ENCODE data around the gene KCNA1.

Gene KCNA1

DNA sequence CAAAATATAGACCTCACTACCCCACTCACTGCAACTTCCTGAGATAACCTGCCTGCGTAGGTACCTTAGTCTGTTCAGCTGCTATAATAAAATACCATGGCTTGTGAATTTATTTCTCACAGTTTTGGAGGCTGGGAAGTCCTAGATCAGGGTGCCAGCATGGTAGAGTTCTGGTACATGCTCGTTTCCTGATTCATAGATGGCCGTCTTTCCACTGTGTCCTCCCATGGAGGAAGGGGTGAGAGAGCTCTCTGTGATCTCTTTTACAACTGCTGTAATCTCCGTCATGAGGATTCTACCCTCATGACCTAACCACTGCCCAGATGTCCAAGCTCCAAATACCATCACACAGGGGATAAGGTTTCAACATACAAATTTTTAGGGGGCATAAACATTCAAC is 49.7 kb downstream of the KCNA1 start:
- DNase-seq (ENCODE audit: low spot score), result no peak
- no peaks in the 10 kb centered on the region for H3K4me1 Mint-ChIP-seq (ENCODE audit: low read depth)
- H3K27me3 Mint-ChIP-seq (ENCODE audit: low read depth), result peaks cover 9% of the 10 kb centered on the region
- no peaks in the 10 kb centered on the region for H3K9me3 Mint-ChIP-seq
- H3K36me3 Mint-ChIP-seq (ENCODE audit: low read depth), result no peaks in the 10 kb centered on the region
- H3K4me3 Mint-ChIP-seq, result no peak overlapping the region
- no peak overlapping the region for H3K27ac Mint-ChIP-seq

DNA sequence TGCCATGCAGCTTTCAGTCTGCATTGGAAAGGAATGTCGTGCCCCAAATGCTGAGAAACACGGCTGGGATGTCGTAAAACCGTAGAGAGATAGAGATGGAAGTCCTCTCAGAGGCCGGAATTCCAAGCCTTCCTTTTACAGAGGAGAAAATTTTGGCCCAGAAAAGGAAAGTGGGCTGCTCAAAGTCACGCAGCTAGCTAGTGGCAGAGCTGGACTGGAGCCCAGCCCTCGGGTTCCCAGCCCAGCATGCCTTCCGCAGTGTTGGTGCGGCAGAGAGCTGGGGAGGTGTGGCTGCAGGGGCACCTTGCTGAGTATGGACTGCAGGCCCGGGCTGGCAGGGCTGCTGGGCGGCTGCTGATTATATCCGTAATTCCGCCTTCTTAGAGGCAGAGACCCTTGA is 50.3 kb downstream of the KCNA1 start:
- DNase-seq (ENCODE audit: low spot score), result no peak
- Mint-ChIP-seq H3K27ac (no peak overlapping the region), H3K27me3 (ENCODE audit: low read depth) (peaks cover 12% of the 10 kb centered on the region), H3K4me1 (ENCODE audit: low read depth) (no peaks in the 10 kb centered on the region), H3K9me3 (no peaks in the 10 kb centered on the region), H3K4me3 (no peak overlapping the region), H3K36me3 (ENCODE audit: low read depth) (no peaks in the 10 kb centered on the region)

DNA sequence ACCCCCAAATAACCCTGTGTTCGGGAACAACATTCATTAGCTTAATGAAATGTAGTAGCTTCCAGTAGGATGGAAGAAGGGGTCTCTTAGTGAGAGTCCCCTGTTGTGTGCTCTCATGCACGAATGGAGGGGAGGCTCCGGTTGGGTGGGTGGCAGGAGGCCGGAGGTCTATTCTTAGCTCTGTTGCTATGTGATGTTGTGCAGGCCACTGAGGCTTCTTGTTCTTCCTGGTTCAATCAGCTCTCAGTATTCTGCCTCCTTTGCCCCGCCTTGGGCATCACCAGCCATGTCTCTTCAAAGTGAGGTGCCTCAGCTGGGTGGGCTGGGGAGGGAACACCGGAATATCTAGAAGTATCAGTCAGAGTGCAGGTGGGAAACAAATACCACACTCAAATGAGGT is 50.8 kb downstream of the KCNA1 start:
- Mint-ChIP-seq H3K4me1 (ENCODE audit: low read depth) (no peaks in the 10 kb centered on the region), H3K27me3 (ENCODE audit: low read depth) (peaks cover 11% of the 10 kb centered on the region), H3K9me3 (no peaks in the 10 kb centered on the region), H3K27ac (no peak overlapping the region), H3K4me3 (no peak overlapping the region), H3K36me3 (ENCODE audit: low read depth) (no peaks in the 10 kb centered on the region)
- DNase-seq (ENCODE audit: low spot score), result no peak

DNA sequence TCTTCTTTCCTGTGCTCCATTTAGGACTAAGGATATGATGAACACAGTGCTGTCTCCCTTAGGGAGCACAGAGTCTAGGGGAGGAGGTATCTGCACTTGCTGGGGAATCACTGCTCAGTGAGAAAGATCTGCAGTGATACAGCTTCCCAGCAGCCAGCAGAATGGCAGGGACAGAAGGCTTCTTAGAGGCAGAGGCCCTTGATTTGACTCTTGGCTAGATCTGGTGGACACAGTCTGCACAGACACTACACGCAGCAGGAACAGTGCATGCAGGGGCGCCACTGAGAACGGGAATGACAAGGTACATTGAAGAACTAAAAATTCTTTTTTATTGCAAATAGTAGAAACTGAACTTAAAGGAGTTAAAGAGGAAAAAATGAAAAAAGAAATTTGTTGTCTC is 51.6 kb downstream of the KCNA1 start:
- Mint-ChIP-seq H3K27ac (no peak overlapping the region), H3K9me3 (no peaks in the 10 kb centered on the region), H3K4me3 (no peak overlapping the region), H3K4me1 (ENCODE audit: low read depth) (no peaks in the 10 kb centered on the region), H3K36me3 (ENCODE audit: low read depth) (no peaks in the 10 kb centered on the region), H3K27me3 (ENCODE audit: low read depth) (peaks cover 11% of the 10 kb centered on the region)
- no peak for DNase-seq (ENCODE audit: low spot score)

DNA sequence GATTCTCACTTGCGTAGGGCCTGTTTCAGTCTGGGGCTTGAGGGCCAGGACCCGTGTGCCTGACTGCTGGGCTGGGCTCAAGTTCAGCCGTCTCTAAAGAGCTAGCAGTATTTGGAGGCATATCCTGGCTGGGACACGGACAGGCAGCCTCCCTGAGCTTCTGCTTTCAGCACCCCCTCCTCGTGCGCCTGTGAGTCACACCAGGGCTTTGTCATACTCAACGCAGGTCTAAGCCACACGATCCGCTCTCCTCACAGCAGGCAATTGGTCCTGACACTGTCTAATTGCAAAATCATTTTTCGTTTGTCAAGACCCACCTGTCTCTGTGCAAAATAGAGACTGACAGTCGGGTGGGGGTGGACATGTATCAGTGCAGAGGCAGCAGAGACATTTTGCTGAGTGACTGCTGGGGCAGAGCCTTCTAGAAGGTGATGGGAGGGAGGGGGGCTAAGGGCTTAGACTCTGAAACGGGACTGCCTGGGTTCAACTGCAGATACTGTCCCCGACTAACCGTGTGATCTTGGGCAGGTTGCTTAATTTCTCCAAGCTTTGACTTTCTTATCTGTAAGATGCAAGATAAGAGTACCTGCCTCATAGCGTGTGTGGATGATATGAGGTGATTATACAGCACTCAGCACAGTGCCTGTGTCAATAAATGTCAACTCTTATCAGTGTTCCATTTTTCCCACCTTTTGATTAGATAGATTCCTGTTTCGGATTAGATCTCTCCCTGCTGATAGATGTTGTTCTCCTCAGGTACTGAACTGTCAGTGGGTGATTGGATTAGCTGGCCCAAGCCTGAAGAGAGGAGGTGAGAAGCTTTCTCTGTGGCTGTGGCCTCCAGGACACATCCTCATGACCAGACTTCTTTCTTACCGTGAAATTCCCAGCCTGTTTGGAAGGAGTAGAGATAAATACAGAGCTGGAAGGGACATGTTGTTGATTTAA is 53.1 kb downstream of the KCNA1 start:
- H3K27me3 Mint-ChIP-seq (ENCODE audit: low read depth), result peaks cover 13% of the 10 kb centered on the region
- no peak overlapping the region for H3K27ac Mint-ChIP-seq
- H3K4me3 Mint-ChIP-seq, result no peak overlapping the region
- no peaks in the 10 kb centered on the region for H3K4me1 Mint-ChIP-seq (ENCODE audit: low read depth)
- no peaks in the 10 kb centered on the region for H3K36me3 Mint-ChIP-seq (ENCODE audit: low read depth)
- DNase-seq (ENCODE audit: low spot score), result no peak
- no peaks in the 10 kb centered on the region for H3K9me3 Mint-ChIP-seq

Data from T-helper 2 cell treated with Interferon-gamma antibody and Interleukin-4, amounts not matched to agents 5 μg/mL and 100 μg/mL, for 36 hours (primary cell).